GM21381 (cell line): ENCODE measurements around the gene CX3CL1.

Experiments
- ATAC-seq: cut with Tn5 transposase; IDR thresholded peaks from one replicate; pipeline ENCODE4 v1.9.1; 2021; ENCODE audit warnings: mild to moderate bottlenecking, moderate library complexity; ENCODE audit not compliant: unreplicated experiment

Gene CX3CL1

GRCh38 chr16:57432989-57433388 is 60.7 kb downstream of the CX3CL1 start:
- ATAC-seq: no peak

DNA sequence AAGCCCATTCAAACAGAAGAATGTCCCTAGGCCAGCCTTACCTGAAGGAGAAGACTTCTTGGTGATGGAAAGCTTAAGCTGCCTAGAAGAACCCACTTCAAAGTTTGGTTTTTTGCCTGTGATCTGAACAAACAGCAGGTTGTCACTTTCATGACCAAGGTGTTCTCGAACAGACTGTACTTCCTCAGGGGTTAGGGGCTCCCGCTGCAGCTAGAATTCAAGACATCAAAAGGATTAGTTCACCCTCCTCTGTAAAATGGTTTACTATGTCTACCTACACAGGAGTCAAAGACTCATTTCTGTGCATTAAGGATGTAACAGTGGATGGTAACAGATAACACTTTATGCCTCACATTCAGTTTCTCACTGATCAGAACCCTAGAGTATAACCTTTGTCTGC is 61.7 kb downstream of the CX3CL1 start:
- no peak for ATAC-seq
